Measurements from ENCODE around the gene CD34. TPM values are rescaled to one million over a fixed set of nuclear protein-coding genes. Genes with fewer than 3 reads are reported as not detected.

The CD34 gene
- total RNA-seq, 1 experiment from 2014 or later, result 0.04 TPM

DNA sequence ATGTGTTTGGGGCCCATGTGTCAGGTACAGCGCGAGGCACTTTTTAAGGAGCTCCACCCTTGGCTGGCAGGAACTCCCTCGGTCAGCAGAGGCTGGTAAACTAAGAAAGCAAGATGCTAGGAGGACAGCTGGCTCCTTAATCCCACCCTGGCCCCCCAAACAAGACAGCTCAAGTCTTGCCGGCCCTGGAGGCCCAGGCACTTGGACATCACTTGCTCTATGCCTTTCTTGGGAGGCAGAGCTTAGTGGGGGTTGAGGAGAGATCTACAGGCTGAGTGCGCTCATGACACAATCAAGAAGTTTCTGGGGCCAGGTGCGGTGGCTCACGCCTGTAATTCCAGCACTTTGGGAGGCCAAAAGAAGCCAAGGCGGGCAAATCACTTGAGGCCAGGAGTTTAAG lies 78.1 kb downstream of the CD34 start:
- H3K4me2 ChIP-seq (ENCODE audit: low read depth, low read length, poor library complexity, severe bottlenecking), result no peak overlapping the region
- H3K4me3 ChIP-seq (ENCODE audit: low read length), result no peak overlapping the region
- H3K9me3 ChIP-seq (ENCODE audit: low read length), result no peaks in the 10 kb centered on the region
- no peak overlapping the region for H3K27ac ChIP-seq (ENCODE audit: low read length)
- H2AFZ ChIP-seq (ENCODE audit: low read length), result no peak overlapping the region
- H3K27me3 ChIP-seq (ENCODE audit: low read length), result no peaks in the 10 kb centered on the region
- no peaks in the 10 kb centered on the region for H3K36me3 ChIP-seq (ENCODE audit: insufficient read depth, low read length)
- peaks cover 100% of the 10 kb centered on the region for H3K79me2 ChIP-seq (ENCODE audit: low read length)
- H3K9ac ChIP-seq (ENCODE audit: low read length), result no peak overlapping the region
- H3K9me2 ChIP-seq (replicated peaks; ENCODE audit: insufficient read depth, low read length), result no peaks in the 10 kb centered on the region
- DNase-seq, result no peak
- no peaks in the 10 kb centered on the region for H4K20me1 ChIP-seq (ENCODE audit: insufficient read depth, low read depth, low read length)
- peaks cover 46% of the 10 kb centered on the region for H3K4me1 ChIP-seq (ENCODE audit: low read length)

DNA sequence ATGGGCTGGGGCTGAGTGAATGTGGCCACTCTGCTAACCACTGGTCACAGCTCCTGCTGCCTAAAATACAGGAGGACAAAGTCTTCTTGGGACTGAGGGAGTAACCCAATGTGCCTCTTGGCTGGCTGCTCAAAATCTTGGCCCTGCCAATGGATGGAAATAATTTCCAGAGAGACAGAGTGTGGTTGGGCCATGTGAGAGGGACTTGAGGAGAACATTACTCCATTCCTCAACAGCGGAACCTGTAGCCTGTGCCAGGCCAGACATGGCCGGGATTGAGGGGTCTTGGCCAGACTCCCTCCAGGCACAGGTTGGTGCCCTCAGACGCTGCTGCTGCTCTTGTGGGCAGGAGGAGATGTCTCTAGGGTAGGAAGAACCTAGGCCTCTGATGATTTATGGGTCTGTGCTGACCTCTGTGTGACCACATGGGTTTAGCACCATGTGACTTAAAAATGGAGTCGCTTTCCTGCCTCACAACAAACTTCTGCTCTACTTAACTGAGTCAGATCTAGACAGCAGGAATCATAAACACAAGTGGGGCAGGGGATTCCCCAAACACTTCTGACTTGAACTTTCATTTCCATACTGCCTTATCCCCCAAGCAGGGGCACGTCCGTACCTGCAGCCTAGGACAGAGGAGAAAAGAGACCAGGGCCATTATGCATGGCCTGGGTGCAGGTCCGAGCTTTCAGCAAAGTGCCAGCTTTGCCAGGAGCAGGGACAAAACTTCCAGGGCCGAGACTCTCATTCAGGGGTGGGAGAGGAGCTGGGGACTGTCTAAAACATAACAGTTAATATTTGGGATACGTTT lies 79.2 kb downstream of the CD34 start:
- no peaks in the 10 kb centered on the region for H3K9me3 ChIP-seq (ENCODE audit: low read length)
- no peaks in the 10 kb centered on the region for H3K27me3 ChIP-seq (ENCODE audit: low read length)
- peaks cover 57% of the 10 kb centered on the region for H3K4me1 ChIP-seq (ENCODE audit: low read length)
- no peak for DNase-seq
- no peak overlapping the region for H3K4me3 ChIP-seq (ENCODE audit: low read length)
- H2AFZ ChIP-seq (ENCODE audit: low read length), result no peak overlapping the region
- H3K9ac ChIP-seq (ENCODE audit: low read length), result no peak overlapping the region; the same call in 1 of the 2 replicates
- H3K79me2 ChIP-seq (ENCODE audit: low read length), result peaks cover 100% of the 10 kb centered on the region
- H3K9me2 ChIP-seq (replicated peaks; ENCODE audit: insufficient read depth, low read length), result no peaks in the 10 kb centered on the region
- no peak overlapping the region for H3K4me2 ChIP-seq (ENCODE audit: low read depth, low read length, poor library complexity, severe bottlenecking)
- H4K20me1 ChIP-seq (ENCODE audit: insufficient read depth, low read depth, low read length), result no peaks in the 10 kb centered on the region
- H3K27ac ChIP-seq (ENCODE audit: low read length), result no peak overlapping the region
- H3K36me3 ChIP-seq (ENCODE audit: insufficient read depth, low read length), result no peaks in the 10 kb centered on the region

Other genes with a start within 250 kb of the CD34 start
- 64.2 and 152 TPM in 2 replicates for gene CD46, start 159.1 kb downstream of the CD34 start, total RNA-seq (2014; rRNA removed; shearing (Covaris generic); ENCODE audit: low replicate concordance)

Measured in Karpas-422 (cell line).